ENCODE measurements around the gene HOXC10.

- TF ChIP-seq CTCF (IDR thresholded peaks at IDR 0.05; ENCODE audit: low read depth, low read length) (no peak), EZH2phosphoT487 (IDR thresholded peaks at IDR 0.05; ENCODE audit: low read depth) (no peak)
Observed at GRCh38 chr12:54028314-54029201, 43.6 kb downstream of the HOXC10 start, which contains the start of gene HOXC6.
